ENCODE results near the gene FKBP11.

Gene FKBP11

GRCh38 chr12:48890657-48891418 is 34.5 kb downstream of the FKBP11 start (continued):
- TF ChIP-seq ZNF174 (tag by site-specific recombination; IDR thresholded peaks at IDR 0.05) (no peak), ZNF155 (tag by site-specific recombination; IDR thresholded peaks at IDR 0.05) (no peak), ZNF426 (tag by site-specific recombination; IDR thresholded peaks at IDR 0.05) (no peak), ZNF830 (tag by site-specific recombination; IDR thresholded peaks at IDR 0.05; ENCODE audit: low read depth) (no peak), ZNF701 (tag by site-specific recombination; IDR thresholded peaks at IDR 0.05) (no peak), ZSCAN4 (tag by site-specific recombination; IDR thresholded peaks at IDR 0.05) (no peak), KLF7 (tag by site-specific recombination; IDR thresholded peaks at IDR 0.05; ENCODE audit: borderline replicate concordance) (peak; percentile 22; the same call in 1 of the 2 replicates), ZNF114 (tag by site-specific recombination; IDR thresholded peaks at IDR 0.05) (no peak), ZNF266 (tag by site-specific recombination; IDR thresholded peaks at IDR 0.05; ENCODE audit: low read depth) (no peak), ZNF350 (tag by site-specific recombination; IDR thresholded peaks at IDR 0.05) (no peak), ZNF555 (tag by site-specific recombination; conservative IDR thresholded peaks at IDR 0.05) (no peak), MZF1 (tag by site-specific recombination; IDR thresholded peaks at IDR 0.05; ENCODE audit: borderline replicate concordance) (no peak), ZBTB21 (tag by site-specific recombination; IDR thresholded peaks at IDR 0.05) (no peak), ZNF501 (tag by site-specific recombination; IDR thresholded peaks at IDR 0.05) (peak; percentile 59; the same call in 1 of the 2 replicates), ZNF776 (tag by site-specific recombination; IDR thresholded peaks at IDR 0.05; ENCODE audit: borderline replicate concordance) (no peak), ZFP3 (tag by site-specific recombination; IDR thresholded peaks at IDR 0.05; ENCODE audit: low read depth) (no peak), ZBTB48 (tag by site-specific recombination; IDR thresholded peaks at IDR 0.05) (no peak), TCF7L2 (IDR thresholded peaks at IDR 0.05; ENCODE audit: borderline replicate concordance, low read depth, low read length) (no peak)
- TF ChIP-seq, protein P1, sequence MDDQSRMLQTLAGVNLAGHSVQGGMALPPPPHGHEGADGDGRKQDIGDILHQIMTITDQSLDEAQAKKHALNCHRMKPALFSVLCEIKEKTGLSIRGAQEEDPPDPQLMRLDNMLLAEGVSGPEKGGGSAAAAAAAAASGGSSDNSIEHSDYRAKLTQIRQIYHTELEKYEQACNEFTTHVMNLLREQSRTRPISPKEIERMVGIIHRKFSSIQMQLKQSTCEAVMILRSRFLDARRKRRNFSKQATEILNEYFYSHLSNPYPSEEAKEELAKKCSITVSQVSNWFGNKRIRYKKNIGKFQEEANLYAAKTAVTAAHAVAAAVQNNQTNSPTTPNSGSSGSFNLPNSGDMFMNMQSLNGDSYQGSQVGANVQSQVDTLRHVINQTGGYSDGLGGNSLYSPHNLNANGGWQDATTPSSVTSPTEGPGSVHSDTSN (CRISPR knock-in tag; IDR thresholded peaks at IDR 0.05): no peak
- TF ChIP-seq, protein P2, sequence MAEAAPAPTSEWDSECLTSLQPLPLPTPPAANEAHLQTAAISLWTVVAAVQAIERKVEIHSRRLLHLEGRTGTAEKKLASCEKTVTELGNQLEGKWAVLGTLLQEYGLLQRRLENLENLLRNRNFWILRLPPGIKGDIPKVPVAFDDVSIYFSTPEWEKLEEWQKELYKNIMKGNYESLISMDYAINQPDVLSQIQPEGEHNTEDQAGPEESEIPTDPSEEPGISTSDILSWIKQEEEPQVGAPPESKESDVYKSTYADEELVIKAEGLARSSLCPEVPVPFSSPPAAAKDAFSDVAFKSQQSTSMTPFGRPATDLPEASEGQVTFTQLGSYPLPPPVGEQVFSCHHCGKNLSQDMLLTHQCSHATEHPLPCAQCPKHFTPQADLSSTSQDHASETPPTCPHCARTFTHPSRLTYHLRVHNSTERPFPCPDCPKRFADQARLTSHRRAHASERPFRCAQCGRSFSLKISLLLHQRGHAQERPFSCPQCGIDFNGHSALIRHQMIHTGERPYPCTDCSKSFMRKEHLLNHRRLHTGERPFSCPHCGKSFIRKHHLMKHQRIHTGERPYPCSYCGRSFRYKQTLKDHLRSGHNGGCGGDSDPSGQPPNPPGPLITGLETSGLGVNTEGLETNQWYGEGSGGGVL (tag by site-specific recombination; IDR thresholded peaks at IDR 0.05): no peak
- TF ChIP-seq, protein P3, sequence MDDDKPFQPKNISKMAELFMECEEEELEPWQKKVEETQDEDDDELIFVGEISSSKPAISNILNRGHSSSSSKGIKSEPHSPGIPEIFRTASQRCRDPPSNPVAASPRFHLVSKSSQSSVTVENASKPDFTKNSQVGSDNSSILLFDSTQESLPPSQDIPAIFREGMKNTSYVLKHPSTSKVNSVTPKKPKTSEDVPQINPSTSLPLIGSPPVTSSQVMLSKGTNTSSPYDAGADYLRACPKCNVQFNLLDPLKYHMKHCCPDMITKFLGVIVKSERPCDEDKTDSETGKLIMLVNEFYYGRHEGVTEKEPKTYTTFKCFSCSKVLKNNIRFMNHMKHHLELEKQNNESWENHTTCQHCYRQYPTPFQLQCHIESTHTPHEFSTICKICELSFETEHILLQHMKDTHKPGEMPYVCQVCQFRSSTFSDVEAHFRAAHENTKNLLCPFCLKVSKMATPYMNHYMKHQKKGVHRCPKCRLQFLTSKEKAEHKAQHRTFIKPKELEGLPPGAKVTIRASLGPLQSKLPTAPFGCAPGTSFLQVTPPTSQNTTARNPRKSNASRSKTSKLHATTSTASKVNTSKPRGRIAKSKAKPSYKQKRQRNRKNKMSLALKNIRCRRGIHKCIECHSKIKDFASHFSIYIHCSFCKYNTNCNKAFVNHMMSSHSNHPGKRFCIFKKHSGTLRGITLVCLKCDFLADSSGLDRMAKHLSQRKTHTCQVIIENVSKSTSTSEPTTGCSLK (tag by site-specific recombination; IDR thresholded peaks at IDR 0.05): no peak
- TF ChIP-seq, protein P4, sequence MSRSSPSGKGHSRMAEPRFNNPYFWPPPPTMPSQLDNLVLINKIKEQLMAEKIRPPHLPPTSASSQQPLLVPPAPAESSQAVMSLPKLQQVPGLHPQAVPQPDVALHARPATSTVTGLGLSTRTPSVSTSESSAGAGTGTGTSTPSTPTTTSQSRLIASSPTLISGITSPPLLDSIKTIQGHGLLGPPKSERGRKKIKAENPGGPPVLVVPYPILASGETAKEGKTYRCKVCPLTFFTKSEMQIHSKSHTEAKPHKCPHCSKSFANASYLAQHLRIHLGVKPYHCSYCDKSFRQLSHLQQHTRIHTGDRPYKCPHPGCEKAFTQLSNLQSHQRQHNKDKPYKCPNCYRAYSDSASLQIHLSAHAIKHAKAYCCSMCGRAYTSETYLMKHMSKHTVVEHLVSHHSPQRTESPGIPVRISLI (tag by site-specific recombination; IDR thresholded peaks at IDR 0.05): no peak
- TF ChIP-seq, protein P5, sequence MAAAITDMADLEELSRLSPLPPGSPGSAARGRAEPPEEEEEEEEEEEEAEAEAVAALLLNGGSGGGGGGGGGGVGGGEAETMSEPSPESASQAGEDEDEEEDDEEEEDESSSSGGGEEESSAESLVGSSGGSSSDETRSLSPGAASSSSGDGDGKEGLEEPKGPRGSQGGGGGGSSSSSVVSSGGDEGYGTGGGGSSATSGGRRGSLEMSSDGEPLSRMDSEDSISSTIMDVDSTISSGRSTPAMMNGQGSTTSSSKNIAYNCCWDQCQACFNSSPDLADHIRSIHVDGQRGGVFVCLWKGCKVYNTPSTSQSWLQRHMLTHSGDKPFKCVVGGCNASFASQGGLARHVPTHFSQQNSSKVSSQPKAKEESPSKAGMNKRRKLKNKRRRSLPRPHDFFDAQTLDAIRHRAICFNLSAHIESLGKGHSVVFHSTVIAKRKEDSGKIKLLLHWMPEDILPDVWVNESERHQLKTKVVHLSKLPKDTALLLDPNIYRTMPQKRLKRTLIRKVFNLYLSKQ (tag by site-specific recombination; IDR thresholded peaks at IDR 0.05; ENCODE audit: borderline replicate concordance): no peak
- TF ChIP-seq, protein P6, sequence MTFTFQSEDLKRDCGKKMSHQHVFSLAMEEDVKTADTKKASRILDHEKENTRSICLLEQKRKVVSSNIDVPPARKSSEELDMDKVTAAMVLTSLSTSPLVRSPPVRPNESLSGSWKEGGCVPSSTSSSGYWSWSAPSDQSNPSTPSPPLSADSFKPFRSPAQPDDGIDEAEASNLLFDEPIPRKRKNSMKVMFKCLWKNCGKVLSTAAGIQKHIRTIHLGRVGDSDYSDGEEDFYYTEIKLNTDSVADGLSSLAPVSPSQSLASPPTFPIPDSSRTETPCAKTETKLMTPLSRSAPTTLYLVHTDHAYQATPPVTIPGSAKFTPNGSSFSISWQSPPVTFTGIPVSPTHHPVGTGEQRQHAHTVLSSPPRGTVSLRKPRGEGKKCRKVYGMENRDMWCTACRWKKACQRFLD (tag by site-specific recombination; IDR thresholded peaks at IDR 0.05): no peak
- TF ChIP-seq, protein P7, sequence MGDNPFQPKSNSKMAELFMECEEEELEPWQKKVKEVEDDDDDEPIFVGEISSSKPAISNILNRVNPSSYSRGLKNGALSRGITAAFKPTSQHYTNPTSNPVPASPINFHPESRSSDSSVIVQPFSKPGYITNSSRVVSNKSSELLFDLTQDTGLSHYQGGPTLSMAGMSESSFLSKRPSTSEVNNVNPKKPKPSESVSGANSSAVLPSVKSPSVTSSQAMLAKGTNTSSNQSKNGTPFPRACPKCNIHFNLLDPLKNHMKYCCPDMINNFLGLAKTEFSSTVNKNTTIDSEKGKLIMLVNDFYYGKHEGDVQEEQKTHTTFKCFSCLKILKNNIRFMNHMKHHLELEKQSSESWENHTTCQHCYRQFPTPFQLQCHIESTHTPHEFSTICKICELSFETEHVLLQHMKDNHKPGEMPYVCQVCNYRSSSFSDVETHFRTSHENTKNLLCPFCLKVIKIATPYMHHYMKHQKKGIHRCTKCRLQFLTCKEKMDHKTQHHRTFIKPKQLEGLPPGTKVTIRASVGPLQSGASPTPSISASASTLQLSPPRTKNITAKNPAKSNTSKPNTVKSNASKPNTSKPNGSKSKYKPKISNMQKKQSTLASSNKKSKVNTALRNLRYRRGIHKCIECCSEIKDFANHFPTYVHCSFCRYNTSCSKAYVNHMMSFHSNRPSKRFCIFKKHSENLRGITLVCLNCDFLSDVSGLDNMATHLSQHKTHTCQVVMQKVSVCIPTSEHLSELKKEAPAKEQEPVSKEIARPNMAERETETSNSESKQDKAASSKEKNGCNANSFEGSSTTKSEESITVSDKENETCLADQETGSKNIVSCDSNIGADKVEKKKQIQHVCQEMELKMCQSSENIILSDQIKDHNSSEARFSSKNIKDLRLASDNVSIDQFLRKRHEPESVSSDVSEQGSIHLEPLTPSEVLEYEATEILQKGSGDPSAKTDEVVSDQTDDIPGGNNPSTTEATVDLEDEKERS (tag by site-specific recombination; IDR thresholded peaks at IDR 0.05): no peak

Data from HEK293 (cell line).